ENCODE data around the gene SMARCAL1. TPM values are rescaled to one million over a fixed set of nuclear protein-coding genes. Genes with fewer than 3 reads are reported as not detected.

SMARCAL1 gene
- total RNA-seq, 1 donor from 2014 or later, result 34.3 TPM

DNA sequence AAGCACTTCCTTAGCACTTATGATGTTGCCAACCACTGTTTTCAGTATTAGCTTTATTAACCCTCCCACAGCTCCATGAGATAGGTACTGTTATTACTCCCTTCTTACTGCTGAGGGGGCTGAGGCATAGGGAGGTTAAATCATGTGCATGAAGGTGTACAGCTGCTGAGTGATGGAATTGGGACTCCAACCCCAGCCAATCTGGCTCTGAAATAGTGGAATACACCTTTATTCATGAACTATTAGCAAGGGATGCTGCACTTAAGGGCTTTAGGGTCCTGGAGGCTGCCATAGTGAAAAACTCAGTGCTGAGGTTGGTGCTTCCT, 19.2 kb downstream of the SMARCAL1 start:
- ChIA-PET CTCF (no interaction called here), POLR2A (no interaction called here)
- H3K9me3 Mint-ChIP-seq, result no peaks in the 10 kb centered on the region
- TF ChIP-seq, protein P1, sequence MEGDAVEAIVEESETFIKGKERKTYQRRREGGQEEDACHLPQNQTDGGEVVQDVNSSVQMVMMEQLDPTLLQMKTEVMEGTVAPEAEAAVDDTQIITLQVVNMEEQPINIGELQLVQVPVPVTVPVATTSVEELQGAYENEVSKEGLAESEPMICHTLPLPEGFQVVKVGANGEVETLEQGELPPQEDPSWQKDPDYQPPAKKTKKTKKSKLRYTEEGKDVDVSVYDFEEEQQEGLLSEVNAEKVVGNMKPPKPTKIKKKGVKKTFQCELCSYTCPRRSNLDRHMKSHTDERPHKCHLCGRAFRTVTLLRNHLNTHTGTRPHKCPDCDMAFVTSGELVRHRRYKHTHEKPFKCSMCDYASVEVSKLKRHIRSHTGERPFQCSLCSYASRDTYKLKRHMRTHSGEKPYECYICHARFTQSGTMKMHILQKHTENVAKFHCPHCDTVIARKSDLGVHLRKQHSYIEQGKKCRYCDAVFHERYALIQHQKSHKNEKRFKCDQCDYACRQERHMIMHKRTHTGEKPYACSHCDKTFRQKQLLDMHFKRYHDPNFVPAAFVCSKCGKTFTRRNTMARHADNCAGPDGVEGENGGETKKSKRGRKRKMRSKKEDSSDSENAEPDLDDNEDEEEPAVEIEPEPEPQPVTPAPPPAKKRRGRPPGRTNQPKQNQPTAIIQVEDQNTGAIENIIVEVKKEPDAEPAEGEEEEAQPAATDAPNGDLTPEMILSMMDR (IDR thresholded peaks at IDR 0.05), result no peak
- no peaks in the 10 kb centered on the region for H3K4me1 Mint-ChIP-seq
- H3K4me3 Mint-ChIP-seq, result no peak overlapping the region
- no peak for ATAC-seq (ENCODE audit: low read depth)
- intact Hi-C loops (cut with micrococcal nuclease), result no loop called here
- no peaks in the 10 kb centered on the region for H3K27me3 Mint-ChIP-seq
- H3K27ac Mint-ChIP-seq, result no peak overlapping the region
- DNase-seq, result no peak
- peaks cover 94% of the 10 kb centered on the region for H3K36me3 Mint-ChIP-seq (ENCODE audit: low read depth)

DNA sequence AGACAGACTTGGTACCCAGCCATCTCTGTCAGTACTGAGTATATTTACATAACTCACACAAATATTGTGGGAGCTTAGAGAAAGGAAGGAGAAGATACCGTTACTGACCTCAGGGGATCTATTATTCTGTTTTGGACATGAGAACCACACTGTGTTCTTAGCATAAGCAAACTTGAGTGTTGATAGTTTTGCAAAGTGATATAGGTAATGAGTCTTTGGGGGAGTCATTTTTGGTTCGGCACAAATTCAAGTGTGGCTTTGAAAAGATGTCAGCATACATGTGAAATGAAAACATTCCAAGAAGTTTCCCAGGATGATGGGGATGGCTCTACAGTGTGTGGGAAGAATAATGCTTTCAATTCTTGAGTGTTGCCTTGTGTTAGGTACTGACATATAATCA, 24.1 kb downstream of the SMARCAL1 start:
- H3K4me1 Mint-ChIP-seq, result no peaks in the 10 kb centered on the region
- no peak for ATAC-seq (ENCODE audit: low read depth)
- TF ChIP-seq, protein P1 (IDR thresholded peaks at IDR 0.05), result no peak
- DNase-seq, result no peak
- intact Hi-C loops (cut with micrococcal nuclease), result no loop called here
- peaks cover 81% of the 10 kb centered on the region for H3K36me3 Mint-ChIP-seq (ENCODE audit: low read depth)
- H3K27me3 Mint-ChIP-seq, result no peaks in the 10 kb centered on the region
- ChIA-PET CTCF (no interaction called here), POLR2A (no interaction called here)
- H3K9me3 Mint-ChIP-seq, result no peaks in the 10 kb centered on the region
- no peak overlapping the region for H3K27ac Mint-ChIP-seq
- H3K4me3 Mint-ChIP-seq, result no peak overlapping the region

DNA sequence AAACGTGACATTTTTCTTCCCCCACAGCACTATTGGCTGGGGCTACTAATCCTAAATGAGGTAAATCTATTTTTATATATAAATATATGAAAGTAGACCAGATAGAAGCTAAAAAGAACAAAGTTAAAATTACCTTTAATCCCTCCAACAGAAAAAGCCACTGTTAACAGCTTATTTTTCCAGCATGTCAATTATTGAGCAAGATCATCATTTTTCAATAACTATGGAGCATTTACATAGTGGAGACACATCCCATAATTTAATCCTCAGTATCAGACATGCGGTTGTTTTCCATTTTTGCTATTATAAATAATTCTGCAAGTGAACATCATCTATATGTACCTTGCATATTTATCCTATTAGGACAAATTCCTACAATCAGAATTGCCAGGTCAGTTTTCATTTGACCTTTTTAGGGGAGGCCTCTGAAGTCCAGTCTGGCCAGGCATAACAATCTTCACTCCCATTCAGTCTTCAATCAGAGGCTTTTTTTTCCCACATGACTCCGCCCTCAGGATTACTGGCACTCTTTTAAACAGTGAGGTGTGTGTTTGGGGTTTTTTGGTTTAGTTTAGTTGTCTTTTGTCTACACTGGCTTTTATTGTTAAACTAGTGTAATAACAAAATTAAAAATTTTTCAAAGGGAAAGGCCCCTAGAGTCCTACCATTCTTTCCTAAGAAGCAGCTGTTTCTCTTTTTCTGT, 29.2 kb downstream of the SMARCAL1 start:
- no peaks in the 10 kb centered on the region for H3K4me1 Mint-ChIP-seq
- no peaks in the 10 kb centered on the region for H3K9me3 Mint-ChIP-seq
- TF ChIP-seq, protein P1 (IDR thresholded peaks at IDR 0.05), result no peak
- no peak overlapping the region for H3K27ac Mint-ChIP-seq
- POLR2A ChIA-PET, result no interaction called here
- CTCF ChIA-PET, result no interaction called here
- no peak overlapping the region for H3K4me3 Mint-ChIP-seq
- intact Hi-C loops (cut with micrococcal nuclease), result no loop called here
- ATAC-seq (ENCODE audit: low read depth) (no peak), DNase-seq (no peak)
- H3K27me3 Mint-ChIP-seq, result no peaks in the 10 kb centered on the region
- peaks cover 71% of the 10 kb centered on the region for H3K36me3 Mint-ChIP-seq (ENCODE audit: low read depth)

DNA sequence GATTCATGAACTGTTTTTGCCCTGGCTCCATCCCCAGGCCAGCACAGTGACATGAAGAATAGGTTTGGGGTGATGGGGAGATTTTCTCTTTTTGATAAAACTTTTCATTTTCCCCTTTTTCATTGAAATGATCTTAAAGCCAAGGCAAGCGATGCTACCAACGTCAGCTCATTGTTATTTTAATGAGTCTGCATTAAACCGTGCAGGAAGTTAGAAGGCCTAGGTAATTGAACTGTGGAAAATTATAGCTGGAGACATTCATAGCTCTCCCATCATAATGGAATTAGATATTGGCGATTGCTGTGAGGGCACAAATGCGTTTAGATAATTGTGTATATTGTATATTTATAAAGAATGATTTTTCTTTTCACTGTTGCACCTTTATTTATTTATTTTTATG, 33.2 kb downstream of the SMARCAL1 start:
- CTCF ChIA-PET, result no interaction called here
- POLR2A ChIA-PET, result no interaction called here

DNA sequence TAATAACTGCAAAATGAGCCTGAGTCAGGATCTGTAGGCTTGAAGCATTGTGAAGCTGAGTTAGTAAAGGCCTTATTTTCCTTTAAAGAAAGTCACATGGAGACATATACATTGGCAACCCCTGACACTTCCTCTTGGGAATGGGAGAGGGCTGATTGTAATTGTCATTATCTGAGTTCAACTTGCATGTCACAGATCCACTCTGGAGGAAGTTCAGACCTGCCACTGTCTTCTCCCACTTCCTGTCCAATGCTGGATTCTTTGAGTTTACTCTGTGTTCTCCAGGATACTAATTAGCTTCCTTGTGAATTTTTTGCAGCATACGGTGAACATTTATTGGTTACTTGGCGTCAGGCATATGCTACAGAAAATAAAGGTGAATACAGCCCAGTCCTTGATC, 34.1 kb downstream of the SMARCAL1 start:
- Mint-ChIP-seq H3K27ac (no peak overlapping the region), H3K27me3 (no peaks in the 10 kb centered on the region), H3K9me3 (peaks cover 5% of the 10 kb centered on the region), H3K36me3 (ENCODE audit: low read depth) (peaks cover 83% of the 10 kb centered on the region), H3K4me1 (no peaks in the 10 kb centered on the region), H3K4me3 (no peak overlapping the region)
- ChIA-PET POLR2A (no interaction called here), CTCF (no interaction called here)
- no peak for ATAC-seq (ENCODE audit: low read depth)
- DNase-seq, result no peak
- TF ChIP-seq, protein P1 (IDR thresholded peaks at IDR 0.05), result no peak
- intact Hi-C loops (cut with micrococcal nuclease), result no loop called here

More for the DNA sequence above, 33.2 kb downstream of the SMARCAL1 start:
- no peak overlapping the region for H3K27ac Mint-ChIP-seq
- TF ChIP-seq, protein P1 (IDR thresholded peaks at IDR 0.05), result no peak
- DNase-seq (no peak), ATAC-seq (ENCODE audit: low read depth) (no peak)
- no peak overlapping the region for H3K4me3 Mint-ChIP-seq
- no peaks in the 10 kb centered on the region for H3K27me3 Mint-ChIP-seq
- H3K4me1 Mint-ChIP-seq, result no peaks in the 10 kb centered on the region
- H3K9me3 Mint-ChIP-seq, result peaks cover 5% of the 10 kb centered on the region
- peaks cover 82% of the 10 kb centered on the region for H3K36me3 Mint-ChIP-seq (ENCODE audit: low read depth)
- intact Hi-C loops (cut with micrococcal nuclease), result no loop called here
